K562 (cell line): ENCODE data around the gene HAUS3. TPM values are rescaled to one million over a fixed set of nuclear protein-coding genes. Genes with fewer than 3 reads are reported as not detected.
A peak's percentile ranks its signal among the peaks of the same experiment; 100 is the strongest.

Source experiments
- ATAC-seq: fragments of 200-7000 bp; cut with Tn5 transposase; 3 replicates; pipeline ENCODE4 v1.9.1; 2020; ENCODE audit warnings: moderate library complexity
- BruUV-seq: library from RNA; stranded (reverse); fragments of 400-500 nt; replicated peaks from 2 replicates; lab custom pipeline; 2021; lab: Mats Ljungman, UMichigan
- CTCF ChIA-PET: fragments of 300-600 bp; formaldehyde crosslinking; extraction: SDS; loops from one replicate; lab custom pipeline; 2021; ENCODE audit warnings: low intra/inter-chr PET ratio; lab: Yijun Ruan, JAX
- POLR2A ChIA-PET: fragments of 300-600, 350-650 bp; sonication (Branson Sonifier 250); formaldehyde crosslinking; extraction: SDS; loops from one replicate; lab custom pipeline; 2021; ENCODE audit warnings: antibody characterized with exemption, inconsistent platforms; lab: Yijun Ruan, JAX
- DNase-seq, 4 experiments: peaks; one replicate each; pipeline versions ENCODE4 v3.0.0 to v3.0.0-alpha.2; 2011 to 2018; ENCODE audit warnings: low spot score in 3 of 4, mixed read lengths in 3 of 4; ENCODE audit errors: extremely low read depth in 1 of 4
- FAIRE-seq: peaks from 2 replicates; lab custom pipeline; 2011; peaks lifted over from hg19 to GRCh38; lab: Jason Lieb, UNC
- H2AFZ ChIP-seq: 2 replicates; pipeline ENCODE4 v1.6.0; 2011; ENCODE audit warnings: low read depth, low read length, control low read depth, inconsistent platforms
- H3K27ac ChIP-seq: fragments of 200-600 bp; 3 replicates; pipeline ENCODE4 v1.8.0; 2011; ENCODE audit warnings: low read depth, mild to moderate bottlenecking, control low read depth, inconsistent platforms, low read length, moderate library complexity, mixed read lengths; ENCODE audit errors: extremely low read depth
- H3K27me3 ChIP-seq, 2 experiments: fragments of 300-600 bp in 1 of 2; 2 replicates in 1 of 2; 3 replicates in 1 of 2; pipeline versions ENCODE4 v1.6.0 to v1.8.0; 2011; ENCODE audit warnings: inconsistent platforms in 2 of 2, low read length in 2 of 2, mild to moderate bottlenecking in 1 of 2, mixed read lengths in 1 of 2, moderate library complexity in 1 of 2; ENCODE audit not compliant: control insufficient read depth in 2 of 2, insufficient read depth in 2 of 2
- H3K36me3 ChIP-seq: fragments of 300-600 bp; 3 replicates; pipeline ENCODE4 v1.8.0; 2011; ENCODE audit warnings: mild to moderate bottlenecking, low read length, inconsistent platforms; ENCODE audit not compliant: control insufficient read depth, insufficient read depth
- H3K4me1 ChIP-seq, 2 experiments: fragments of 200-600 bp in 1 of 2; replicated peaks in 1 of 2; 2 replicates in 1 of 2; 3 replicates in 1 of 2; pipeline versions ENCODE4 v1.5.1 to v1.8.0; 2011; ENCODE audit warnings: inconsistent platforms in 2 of 2, low read length in 2 of 2, mild to moderate bottlenecking in 1 of 2, mixed read lengths in 1 of 2, moderate library complexity in 1 of 2; ENCODE audit not compliant: control insufficient read depth in 2 of 2, insufficient read depth in 2 of 2
- H3K4me2 ChIP-seq: 2 replicates; pipeline ENCODE4 v1.6.1; 2011; ENCODE audit warnings: low read length, control low read depth, inconsistent platforms, mixed read lengths; ENCODE audit not compliant: insufficient read depth
- H3K4me3 ChIP-seq: fragments of 200-600 bp; sonication (generic), shearing (Covaris generic); 2 replicates; pipeline ENCODE4 v1.5.1; 2016; ENCODE audit warnings: control low read depth, inconsistent platforms
- H3K79me2 ChIP-seq: fragments of 200-600 bp; 3 replicates; pipeline ENCODE4 v1.8.0; 2011; ENCODE audit warnings: low read length, inconsistent platforms; ENCODE audit not compliant: control insufficient read depth, insufficient read depth
- H3K9ac ChIP-seq, 2 experiments: 2 replicates each; pipeline versions ENCODE4 v1.6.0 to v1.6.1; 2011; ENCODE audit warnings: low read depth in 2 of 2, low read length in 2 of 2, control low read depth in 1 of 2, inconsistent platforms in 1 of 2, mild to moderate bottlenecking in 1 of 2, mixed read lengths in 1 of 2; ENCODE audit not compliant: insufficient read depth in 1 of 2
- H3K9me1 ChIP-seq: one replicate; pipeline ENCODE4 v1.6.0; 2011; ENCODE audit warnings: inconsistent platforms, mild to moderate bottlenecking, low read length, moderate library complexity; ENCODE audit not compliant: control insufficient read depth, insufficient read depth
- H3K9me3 ChIP-seq: replicated peaks from 2 replicates; pipeline ENCODE4 v1.5.1; 2011; ENCODE audit warnings: low read depth, low read length, inconsistent platforms; ENCODE audit not compliant: control insufficient read depth, insufficient read depth
- H4K20me1 ChIP-seq: replicated peaks from 2 replicates; pipeline ENCODE4 v1.6.1; 2011; ENCODE audit warnings: low read length, inconsistent platforms, mixed read lengths; ENCODE audit not compliant: control insufficient read depth, insufficient read depth
- ETV6 ChIP-seq, 3 experiments: fragments of 150-350 bp in 1 of 3; sonication (generic) in 1 of 3; formaldehyde crosslinking in 1 of 3; IDR thresholded peaks; 2 replicates each; pipeline versions ENCODE4 v1.6.1 to v1.8.0; 2014 to 2022; ENCODE audit warnings: borderline replicate concordance in 2 of 3, low read depth in 2 of 3, antibody characterized with exemption in 1 of 3, low read length in 1 of 3, mild to moderate bottlenecking in 1 of 3, missing genetic modification reagents in 1 of 3
- EZH2 ChIP-seq: IDR thresholded peaks from 2 replicates; pipeline ENCODE4 v1.6.1; 2012; ENCODE audit warnings: low read depth, mild to moderate bottlenecking, inconsistent platforms, low read length, borderline replicate concordance
- HNRNPL ChIP-seq: fragments of 200-400 bp; formaldehyde crosslinking; IDR thresholded peaks from 2 replicates; pipeline ENCODE4 v1.6.1; 2017; ENCODE audit warnings: low read depth, mild to moderate bottlenecking, low read length
- IRF2 ChIP-seq: sonication (generic); formaldehyde crosslinking; IDR thresholded peaks from 2 replicates; pipeline ENCODE4 v1.8.1; 2022; ENCODE audit warnings: mild to moderate bottlenecking, missing genetic modification reagents
- RAD51 ChIP-seq: fragments of 450-650 bp; IDR thresholded peaks from 2 replicates; pipeline ENCODE4 v1.7.1; 2016; ENCODE audit warnings: low read depth, mild to moderate bottlenecking, borderline replicate concordance
- SMC3 ChIP-seq: conservative IDR thresholded peaks from 2 replicates; pipeline ENCODE4 v1.6.1; 2011; ENCODE audit warnings: low read depth, low read length, improper control_type of control experiment; ENCODE audit not compliant: insufficient read depth
- SOX6 ChIP-seq: fragments of 450-650 bp; IDR thresholded peaks from 2 replicates; pipeline ENCODE4 v1.6.1; 2014; ENCODE audit warnings: mild to moderate bottlenecking
- ZFP1 ChIP-seq: fragments of 450-650 bp; formaldehyde crosslinking; IDR thresholded peaks from 2 replicates; pipeline ENCODE4 v1.4.0; 2020; ENCODE audit warnings: mild to moderate bottlenecking, mixed read lengths
- WGBS: fragments of 100-300 bp; shearing (Covaris generic); methylation state at CpG from one replicate; pipeline ENCODE4 v1.1.6; 2016; ENCODE audit warnings: low coverage, mixed read lengths; ENCODE audit not compliant: insufficient coverage; ENCODE audit errors: missing lambda C conversion rate; 5-methylcytosine and 5-hydroxymethylcytosine counted together
- in situ Hi-C: fragments of 300-500 bp; cut with MboI; formaldehyde crosslinking; loops from 4 replicates; pipeline ENCODE4 v1.15.0; 2018; ENCODE audit warnings: inconsistent platforms, mixed read lengths
- intact Hi-C: fragments of 100-400 bp; cut with micrococcal nuclease; formaldehyde crosslinking; loops from 2 replicates; pipeline ENCODE4 v1.14.2; 2022
- polyA plus RNA-seq, 8 experiments: library from polyadenylated mRNA; depleted of rRNA in 4 of 8; stranded (reverse) in 5 of 8; unstranded in 3 of 8; fragments of >200 nt; fragmentation: Nextera tagmentation in 2 of 8; fragmentation: Illumina TruSeq in 1 of 8; extraction: Ambion mirVana in 2 of 8; extraction: Trizol in 1 of 8; gene quantifications; 2 replicates each; pipeline versions ENCODE4 v1.2.1 to v1.2.3, GENCODE V29; 2011 to 2014; ENCODE audit warnings: inconsistent platforms in 1 of 8, missing spikeins in 1 of 8
- total RNA-seq, 7 experiments: library from RNA; depleted of rRNA in 6 of 7; stranded (reverse); fragments of >200 nt in 6 of 7; fragmentation: Illumina TruSeq in 2 of 7; extraction: Trizol in 2 of 7; gene quantifications; 2 replicates each; pipeline versions ENCODE4 v1.2.1 to v1.2.3, GENCODE V29; 2011 to 2021; ENCODE audit warnings: low replicate concordance in 1 of 7
- TF ChIP-seq, protein P1 (sequence below), 2 experiments: fragments of 450-650 bp; conservative IDR thresholded peaks; 2 replicates each; pipeline ENCODE4 v1.6.1; 2017; ENCODE audit warnings: mild to moderate bottlenecking in 2 of 2, moderate library complexity in 2 of 2

The HAUS3 gene
- total and polyA plus RNA-seq, 9 of the 15 experiments (the other 6 are each of a cell fraction or from before 2014, with no cell fraction given) = 8.9 to 25.7 (median 21.5) TPM

DNA sequence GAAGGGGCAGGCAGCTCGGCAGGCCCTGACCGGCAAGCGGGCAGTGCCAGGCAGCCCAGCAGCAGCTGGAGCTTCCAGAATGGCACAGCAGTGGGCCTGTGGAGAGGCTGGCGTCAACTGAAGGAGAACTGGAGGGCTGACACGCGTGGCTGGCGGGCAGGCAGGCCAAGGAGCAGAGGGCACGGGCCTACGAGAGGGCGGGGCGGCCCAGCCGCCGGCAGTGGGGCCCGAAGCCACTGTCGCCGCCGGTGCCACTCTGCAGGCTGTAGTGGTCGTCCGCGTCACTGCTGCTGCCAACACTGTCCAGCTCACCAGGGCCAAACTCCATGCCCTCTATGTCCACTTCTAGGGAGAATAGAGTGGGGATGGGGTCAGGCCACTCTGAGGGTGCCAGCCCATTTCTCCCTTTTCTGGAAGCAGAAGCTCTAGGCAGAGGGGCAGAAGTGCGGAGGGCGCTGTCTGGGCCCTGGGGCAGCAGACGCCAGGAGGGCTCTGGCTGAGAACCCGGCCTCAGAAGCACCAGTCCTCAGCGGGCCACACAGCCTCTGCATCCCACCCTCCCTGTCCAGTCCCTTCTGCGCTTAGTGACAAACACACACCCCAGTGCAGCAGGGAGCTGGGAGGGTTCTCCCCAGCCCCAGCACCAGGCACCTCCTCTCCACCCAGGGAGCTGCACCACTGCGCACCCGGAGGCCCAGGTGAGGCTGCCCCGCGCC lies 8.6 kb upstream of the HAUS3 start:
- in situ Hi-C loops = no loop called here
- WGBS = 81% methylated on average over 30 of the region's 30 CpGs

More for the DNA sequence above, 8.6 kb upstream of the HAUS3 start:
- TF ChIP-seq IRF2 (CRISPR knock-in tag) (no peak), SOX6 (no peak), RAD51 (no peak), ETV6 (IDR thresholded peaks at IDR 0.05; ENCODE audit: borderline replicate concordance in 1 of 2, low read depth in 2 of 2, low read length in 1 of 2) (no peak), ETV6 (CRISPR knock-in tag; IDR thresholded peaks at IDR 0.05; ENCODE audit: borderline replicate concordance) (no peak), SMC3 (no peak), HNRNPL (peak; percentile 54; the same call in 1 of the 2 replicates), EZH2 (no peak), ZFP1 (CRISPR knock-in tag) (no peak)
- TF ChIP-seq, protein P1, sequence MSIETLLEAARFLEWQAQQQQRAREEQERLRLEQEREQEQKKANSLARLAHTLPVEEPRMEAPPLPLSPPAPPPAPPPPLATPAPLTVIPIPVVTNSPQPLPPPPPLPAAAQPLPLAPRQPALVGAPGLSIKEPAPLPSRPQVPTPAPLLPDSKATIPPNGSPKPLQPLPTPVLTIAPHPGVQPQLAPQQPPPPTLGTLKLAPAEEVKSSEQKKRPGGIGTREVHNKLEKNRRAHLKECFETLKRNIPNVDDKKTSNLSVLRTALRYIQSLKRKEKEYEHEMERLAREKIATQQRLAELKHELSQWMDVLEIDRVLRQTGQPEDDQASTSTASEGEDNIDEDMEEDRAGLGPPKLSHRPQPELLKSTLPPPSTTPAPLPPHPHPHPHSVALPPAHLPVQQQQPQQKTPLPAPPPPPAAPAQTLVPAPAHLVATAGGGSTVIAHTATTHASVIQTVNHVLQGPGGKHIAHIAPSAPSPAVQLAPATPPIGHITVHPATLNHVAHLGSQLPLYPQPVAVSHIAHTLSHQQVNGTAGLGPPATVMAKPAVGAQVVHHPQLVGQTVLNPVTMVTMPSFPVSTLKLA (conservative IDR thresholded peaks at IDR 0.05) = no peak
- POLR2A ChIA-PET = interaction anchor here (1.0 to 2.4 kb wide), 4 partner anchors 9 to 14 kb away, joined by 3 to 9 read pairs (median 5); partner anchors contain the start of genes HAUS3, MXD4 and POLN
- Histone ChIP-seq H3K79me2 (no peaks in the 10 kb centered on the region), H3K27ac (no peak overlapping the region), H3K4me3 (no peak overlapping the region), H3K9me3 (no peaks in the 10 kb centered on the region), H3K9me1 (no peaks in the 10 kb centered on the region), H3K4me2 (no peak overlapping the region), H3K9ac (no peak overlapping the region), H3K36me3 (no peaks in the 10 kb centered on the region), H4K20me1 (no peaks in the 10 kb centered on the region; the same call in 1 of the 2 replicates), H2AFZ (no peak overlapping the region), H3K27me3 (no peaks in the 10 kb centered on the region), H3K4me1 (peaks cover 0 to 75% of the 10 kb centered on the region in 2 experiments; a peak in 3 of 5 replicates)
- FAIRE-seq (no peak), ATAC-seq (no peak), DNase-seq (no peak)
- no TSS peak for BruUV-seq
- intact Hi-C loops = no loop called here
- CTCF ChIA-PET = interaction anchor here (0.7 kb wide), 1 partner anchor 196 kb away, joined by 7 read pairs; no protein-coding TSS in a partner anchor
